Measurements from ENCODE around the gene LCP2. TPM values are rescaled to one million over a fixed set of nuclear protein-coding genes. Genes with fewer than 3 reads are reported as not detected.
"Not testable (repeated sequence)": the region's sequence is repeated elsewhere in the genome, so short reads cannot be mapped to it uniquely, and the experiment has no call there.

Gene LCP2
- total RNA-seq, 1 donor from 2014 or later = 0.09 TPM

- Mint-ChIP-seq H3K4me3 (ENCODE audit: unreplicated experiment) (no peak overlapping the region), H3K4me1 (ENCODE audit: low read depth, unreplicated experiment) (peaks cover 6% of the 10 kb centered on the region), H3K27me3 (ENCODE audit: low read depth, unreplicated experiment) (peaks cover 6% of the 10 kb centered on the region), H3K36me3 (ENCODE audit: low read depth, unreplicated experiment) (no peaks in the 10 kb centered on the region), H3K27ac (ENCODE audit: unreplicated experiment) (no peak overlapping the region), H3K9me3 (ENCODE audit: unreplicated experiment) (no peaks in the 10 kb centered on the region)
- Histone ChIP-seq H4K20me1 (ENCODE audit: insufficient read depth, low read length) (no peaks in the 10 kb centered on the region), H3K4me3 (ENCODE audit: insufficient read depth, low read depth, low read length) (no peak overlapping the region), H3K9ac (ENCODE audit: low read length) (no peak overlapping the region), H3K36me3 (ENCODE audit: insufficient read depth, low read length) (no peaks in the 10 kb centered on the region), H3K27me3 (ENCODE audit: insufficient read depth, low read length) (peaks cover 23% of the 10 kb centered on the region), H3K4me1 (ENCODE audit: insufficient read depth, low read length) (no peaks in the 10 kb centered on the region), H3K4me2 (ENCODE audit: low read length) (no peak overlapping the region), H2AFZ (ENCODE audit: low read depth, low read length) (no peak overlapping the region), H3K27ac (ENCODE audit: low read depth, low read length) (no peak overlapping the region), H3K79me2 (ENCODE audit: insufficient read depth, low read length) (no peaks in the 10 kb centered on the region), H3K9me3 (ENCODE audit: insufficient read depth, low read depth, low read length) (no peaks in the 10 kb centered on the region)
- no peak for TF ChIP-seq CTCF (IDR thresholded peaks at IDR 0.05; ENCODE audit: insufficient read depth, low read depth, low read length)
- DNase-seq (ENCODE audit: low read depth) (no peak), FAIRE-seq (no peak)
Measured at GRCh38 chr5:170251462-170251861, 46.1 kb downstream of the LCP2 start.

GRCh38 chr5:170250810-170251317 lies 46.7 kb downstream of the LCP2 start:
- Mint-ChIP-seq H3K36me3 (ENCODE audit: low read depth, unreplicated experiment) (no peaks in the 10 kb centered on the region), H3K4me3 (ENCODE audit: unreplicated experiment) (no peak overlapping the region), H3K4me1 (ENCODE audit: low read depth, unreplicated experiment) (peaks cover 6% of the 10 kb centered on the region), H3K9me3 (ENCODE audit: unreplicated experiment) (no peaks in the 10 kb centered on the region), H3K27ac (ENCODE audit: unreplicated experiment) (no peak overlapping the region), H3K27me3 (ENCODE audit: low read depth, unreplicated experiment) (peaks cover 6% of the 10 kb centered on the region)
- H3K27ac ChIP-seq (ENCODE audit: low read depth, low read length) = no peak overlapping the region
- FAIRE-seq (no peak), DNase-seq (ENCODE audit: low read depth) (no peak)
- no peak overlapping the region for H3K9ac ChIP-seq (ENCODE audit: low read length)
- peaks cover 18% of the 10 kb centered on the region for H3K27me3 ChIP-seq (ENCODE audit: insufficient read depth, low read length)
- no peak overlapping the region for H2AFZ ChIP-seq (ENCODE audit: low read depth, low read length)
- H4K20me1 ChIP-seq (ENCODE audit: insufficient read depth, low read length) = no peaks in the 10 kb centered on the region
- no peak overlapping the region for H3K4me3 ChIP-seq (ENCODE audit: insufficient read depth, low read depth, low read length)
- no peaks in the 10 kb centered on the region for H3K4me1 ChIP-seq (ENCODE audit: insufficient read depth, low read length)
- TF ChIP-seq EZH2 (IDR thresholded peaks at IDR 0.05; ENCODE audit: insufficient read depth, low read length) = no peak
- no peak for TF ChIP-seq CTCF (IDR thresholded peaks at IDR 0.05; ENCODE audit: insufficient read depth, low read depth, low read length)
- no peaks in the 10 kb centered on the region for H3K9me3 ChIP-seq (ENCODE audit: insufficient read depth, low read depth, low read length)
- H3K4me2 ChIP-seq (ENCODE audit: low read length) = no peak overlapping the region
- H3K36me3 ChIP-seq (ENCODE audit: insufficient read depth, low read length) = no peaks in the 10 kb centered on the region
- no peaks in the 10 kb centered on the region for H3K79me2 ChIP-seq (ENCODE audit: insufficient read depth, low read length)

- Mint-ChIP-seq H3K9me3 (ENCODE audit: unreplicated experiment) (no peaks in the 10 kb centered on the region), H3K36me3 (ENCODE audit: low read depth, unreplicated experiment) (no peaks in the 10 kb centered on the region), H3K27me3 (ENCODE audit: low read depth, unreplicated experiment) (peaks cover 6% of the 10 kb centered on the region), H3K4me3 (ENCODE audit: unreplicated experiment) (no peak overlapping the region), H3K4me1 (ENCODE audit: low read depth, unreplicated experiment) (peaks cover 6% of the 10 kb centered on the region), H3K27ac (ENCODE audit: unreplicated experiment) (no peak overlapping the region)
- TF ChIP-seq CTCF (IDR thresholded peaks at IDR 0.05; ENCODE audit: insufficient read depth, low read depth, low read length) (no peak), EZH2 (IDR thresholded peaks at IDR 0.05; ENCODE audit: insufficient read depth, low read length) (no peak)
- Histone ChIP-seq H3K27ac (ENCODE audit: low read depth, low read length) (no peak overlapping the region), H3K36me3 (ENCODE audit: insufficient read depth, low read length) (no peaks in the 10 kb centered on the region), H3K4me1 (ENCODE audit: insufficient read depth, low read length) (no peaks in the 10 kb centered on the region), H2AFZ (ENCODE audit: low read depth, low read length) (no peak overlapping the region), H3K9me3 (ENCODE audit: insufficient read depth, low read depth, low read length) (no peaks in the 10 kb centered on the region), H3K79me2 (ENCODE audit: insufficient read depth, low read length) (no peaks in the 10 kb centered on the region), H3K4me2 (ENCODE audit: low read length) (no peak overlapping the region), H3K27me3 (ENCODE audit: insufficient read depth, low read length) (peaks cover 18% of the 10 kb centered on the region), H4K20me1 (ENCODE audit: insufficient read depth, low read length) (no peaks in the 10 kb centered on the region), H3K4me3 (ENCODE audit: insufficient read depth, low read depth, low read length) (no peak overlapping the region), H3K9ac (ENCODE audit: low read length) (no peak overlapping the region)
- FAIRE-seq (no peak), DNase-seq (ENCODE audit: low read depth) (no peak)
Measured at GRCh38 chr5:170249355-170249754, 48.2 kb downstream of the LCP2 start.

- not testable (repeated sequence) for H3K4me1 Mint-ChIP-seq (ENCODE audit: low read depth, unreplicated experiment); H3K4me3 ChIP-seq (ENCODE audit: insufficient read depth, low read depth, low read length); H3K4me1 ChIP-seq (ENCODE audit: insufficient read depth, low read length); H3K9ac ChIP-seq (ENCODE audit: low read length); H3K27me3 Mint-ChIP-seq (ENCODE audit: low read depth, unreplicated experiment); FAIRE-seq; H3K79me2 ChIP-seq (ENCODE audit: insufficient read depth, low read length); H3K9me3 ChIP-seq (ENCODE audit: insufficient read depth, low read depth, low read length); H3K36me3 ChIP-seq (ENCODE audit: insufficient read depth, low read length); DNase-seq (ENCODE audit: low read depth); H3K4me2 ChIP-seq (ENCODE audit: low read length); H3K4me3 Mint-ChIP-seq (ENCODE audit: unreplicated experiment); H3K9me3 Mint-ChIP-seq (ENCODE audit: unreplicated experiment); H4K20me1 ChIP-seq (ENCODE audit: insufficient read depth, low read length); H3K27ac Mint-ChIP-seq (ENCODE audit: unreplicated experiment); H3K36me3 Mint-ChIP-seq (ENCODE audit: low read depth, unreplicated experiment); H3K27ac ChIP-seq (ENCODE audit: low read depth, low read length); H2AFZ ChIP-seq (ENCODE audit: low read depth, low read length)
- H3K27me3 ChIP-seq (ENCODE audit: insufficient read depth, low read length) = peaks cover 18% of the 10 kb centered on the region
Measured at GRCh38 chr5:170248931-170249227, 48.7 kb downstream of the LCP2 start.
